Measurements from ENCODE around the gene PEX13.
"Not testable (repeated sequence)": the region's sequence is repeated elsewhere in the genome, so short reads cannot be mapped to it uniquely, and the experiment has no call there.

The PEX13 gene

GRCh38 chr2:61006486-61007105 lies 10.9 kb upstream of the PEX13 start:
- Histone ChIP-seq H3K4me1 (ENCODE audit: control insufficient read depth in 1 of 2, insufficient read depth in 2 of 2, low read length in 2 of 2) (no peaks in the 10 kb centered on the region), H3K27me3 (ENCODE audit: control insufficient read depth in 1 of 2, insufficient read depth in 2 of 2, low read length in 2 of 2) (no peaks in the 10 kb centered on the region), H3K9me3 (ENCODE audit: control insufficient read depth in 1 of 2, low read length in 2 of 2) (no peaks in the 10 kb centered on the region), H3K9ac (ENCODE audit: low read depth in 1 of 2, low read length in 2 of 2) (no peak overlapping the region), H3K27ac (ENCODE audit: low read depth, low read length) (no peak overlapping the region), H3K4me3 (ENCODE audit: low read depth in 1 of 2, low read length in 2 of 2) (no peak overlapping the region), H3K36me3 (ENCODE audit: control insufficient read depth in 1 of 2, insufficient read depth in 2 of 2, low read length in 2 of 2) (no peaks in the 10 kb centered on the region)

GRCh38 chr2:61009355-61009754 lies 8.2 kb upstream of the PEX13 start:
- Histone ChIP-seq H3K9me3 (ENCODE audit: control insufficient read depth in 1 of 2, low read length in 2 of 2) (no peaks in the 10 kb centered on the region), H3K27me3 (ENCODE audit: control insufficient read depth in 1 of 2, insufficient read depth in 2 of 2, low read length in 2 of 2) (no peaks in the 10 kb centered on the region)

GRCh38 chr2:61011678-61012077 lies 5.8 kb upstream of the PEX13 start:
- Histone ChIP-seq H3K9ac (ENCODE audit: low read depth in 1 of 2, low read length in 2 of 2) (no peak overlapping the region), H3K27me3 (ENCODE audit: control insufficient read depth in 1 of 2, insufficient read depth in 2 of 2, low read length in 2 of 2) (no peaks in the 10 kb centered on the region), H3K27ac (ENCODE audit: low read depth, low read length) (no peak overlapping the region)

More at GRCh38 chr2:61009355-61009754, 8.2 kb upstream of the PEX13 start:
- H3K27ac ChIP-seq (ENCODE audit: low read depth, low read length): no peak overlapping the region
- no peak overlapping the region for H3K9ac ChIP-seq (ENCODE audit: low read depth in 1 of 2, low read length in 2 of 2)
- no peaks in the 10 kb centered on the region for H3K4me1 ChIP-seq (ENCODE audit: control insufficient read depth in 1 of 2, insufficient read depth in 2 of 2, low read length in 2 of 2)
- no peaks in the 10 kb centered on the region for H3K36me3 ChIP-seq (ENCODE audit: control insufficient read depth in 1 of 2, insufficient read depth in 2 of 2, low read length in 2 of 2)
- no peak overlapping the region for H3K4me3 ChIP-seq (ENCODE audit: low read depth in 1 of 2, low read length in 2 of 2)

GRCh38 chr2:61012303-61012702 lies 5.2 kb upstream of the PEX13 start:
- not testable (repeated sequence) for H3K4me3 ChIP-seq (ENCODE audit: low read depth in 1 of 2, low read length in 2 of 2); H3K9ac ChIP-seq (ENCODE audit: low read depth in 1 of 2, low read length in 2 of 2); H3K27me3 ChIP-seq (ENCODE audit: control insufficient read depth in 1 of 2, insufficient read depth in 2 of 2, low read length in 2 of 2); H3K27ac ChIP-seq (ENCODE audit: low read depth, low read length); H3K9me3 ChIP-seq (ENCODE audit: control insufficient read depth in 1 of 2, low read length in 2 of 2); H3K36me3 ChIP-seq (ENCODE audit: control insufficient read depth in 1 of 2, insufficient read depth in 2 of 2, low read length in 2 of 2)
- peaks cover 0 to 13% of the 10 kb centered on the region in 2 donors for H3K4me1 ChIP-seq (ENCODE audit: control insufficient read depth in 1 of 2, insufficient read depth in 2 of 2, low read length in 2 of 2)

More at GRCh38 chr2:61011678-61012077, 5.8 kb upstream of the PEX13 start:
- no peaks in the 10 kb centered on the region for H3K36me3 ChIP-seq (ENCODE audit: control insufficient read depth in 1 of 2, insufficient read depth in 2 of 2, low read length in 2 of 2)
- H3K4me1 ChIP-seq (ENCODE audit: control insufficient read depth in 1 of 2, insufficient read depth in 2 of 2, low read length in 2 of 2): peaks cover 0 to 13% of the 10 kb centered on the region in 2 donors
- H3K9me3 ChIP-seq (ENCODE audit: control insufficient read depth in 1 of 2, low read length in 2 of 2): no peaks in the 10 kb centered on the region
- no peak overlapping the region for H3K4me3 ChIP-seq (ENCODE audit: low read depth in 1 of 2, low read length in 2 of 2)

GRCh38 chr2:61013382-61013781 lies 4.1 kb upstream of the PEX13 start:
- no peaks in the 10 kb centered on the region for H3K9me3 ChIP-seq (ENCODE audit: control insufficient read depth in 1 of 2, low read length in 2 of 2)
- no peak overlapping the region for H3K4me3 ChIP-seq (ENCODE audit: low read depth in 1 of 2, low read length in 2 of 2)
- H3K4me1 ChIP-seq (ENCODE audit: control insufficient read depth in 1 of 2, insufficient read depth in 2 of 2, low read length in 2 of 2): peaks cover 0 to 13% of the 10 kb centered on the region in 2 donors
- no peaks in the 10 kb centered on the region for H3K36me3 ChIP-seq (ENCODE audit: control insufficient read depth in 1 of 2, insufficient read depth in 2 of 2, low read length in 2 of 2)
- no peak overlapping the region for H3K27ac ChIP-seq (ENCODE audit: low read depth, low read length)
- no peak overlapping the region for H3K9ac ChIP-seq (ENCODE audit: low read depth in 1 of 2, low read length in 2 of 2)
- H3K27me3 ChIP-seq (ENCODE audit: control insufficient read depth in 1 of 2, insufficient read depth in 2 of 2, low read length in 2 of 2): no peaks in the 10 kb centered on the region

- peaks cover 0 to 18% of the 10 kb centered on the region in 2 donors for H3K4me1 ChIP-seq (ENCODE audit: control insufficient read depth in 1 of 2, insufficient read depth in 2 of 2, low read length in 2 of 2)
Observed at GRCh38 chr2:61014763-61015162, 2.8 kb upstream of the PEX13 start.

GRCh38 chr2:61015976-61016375 lies 1.5 kb upstream of the PEX13 start:
- peak overlapping the region; percentile 92 to 98 for H3K4me3 ChIP-seq (ENCODE audit: low read depth in 1 of 2, low read length in 2 of 2)
- H3K9me3 ChIP-seq (ENCODE audit: control insufficient read depth in 1 of 2, low read length in 2 of 2): no peaks in the 10 kb centered on the region
- peak overlapping the region; percentile 85 to 96 for H3K9ac ChIP-seq (ENCODE audit: low read depth in 1 of 2, low read length in 2 of 2)
- H3K27me3 ChIP-seq (ENCODE audit: control insufficient read depth in 1 of 2, insufficient read depth in 2 of 2, low read length in 2 of 2): no peaks in the 10 kb centered on the region
- H3K27ac ChIP-seq (ENCODE audit: low read depth, low read length): no peak overlapping the region
- peaks cover 0 to under 1% of the 10 kb centered on the region in 2 donors for H3K36me3 ChIP-seq (ENCODE audit: control insufficient read depth in 1 of 2, insufficient read depth in 2 of 2, low read length in 2 of 2)
- H3K4me1 ChIP-seq (ENCODE audit: control insufficient read depth in 1 of 2, insufficient read depth in 2 of 2, low read length in 2 of 2): peaks cover 0 to 18% of the 10 kb centered on the region in 2 donors

More at GRCh38 chr2:61014763-61015162, 2.8 kb upstream of the PEX13 start:
- Histone ChIP-seq H3K27me3 (ENCODE audit: control insufficient read depth in 1 of 2, insufficient read depth in 2 of 2, low read length in 2 of 2) (no peaks in the 10 kb centered on the region), H3K9ac (ENCODE audit: low read depth in 1 of 2, low read length in 2 of 2) (no peak overlapping the region), H3K36me3 (ENCODE audit: control insufficient read depth in 1 of 2, insufficient read depth in 2 of 2, low read length in 2 of 2) (no peaks in the 10 kb centered on the region), H3K9me3 (ENCODE audit: control insufficient read depth in 1 of 2, low read length in 2 of 2) (no peaks in the 10 kb centered on the region), H3K4me3 (ENCODE audit: low read depth in 1 of 2, low read length in 2 of 2) (no peak overlapping the region), H3K27ac (ENCODE audit: low read depth, low read length) (no peak overlapping the region)

GRCh38 chr2:61016392-61017002 lies 1.0 kb upstream of the PEX13 start:
- Histone ChIP-seq H3K27me3 (ENCODE audit: control insufficient read depth in 1 of 2, insufficient read depth in 2 of 2, low read length in 2 of 2) (no peaks in the 10 kb centered on the region), H3K4me3 (ENCODE audit: low read depth in 1 of 2, low read length in 2 of 2) (peak overlapping the region; percentile 92 to 98), H3K36me3 (ENCODE audit: control insufficient read depth in 1 of 2, insufficient read depth in 2 of 2, low read length in 2 of 2) (peaks cover 0 to 6% of the 10 kb centered on the region in 2 donors), H3K9ac (ENCODE audit: low read depth in 1 of 2, low read length in 2 of 2) (peak overlapping the region; percentile 85 to 96), H3K27ac (ENCODE audit: low read depth, low read length) (peak overlapping the region; percentile 93), H3K9me3 (ENCODE audit: control insufficient read depth in 1 of 2, low read length in 2 of 2) (no peaks in the 10 kb centered on the region), H3K4me1 (ENCODE audit: control insufficient read depth in 1 of 2, insufficient read depth in 2 of 2, low read length in 2 of 2) (peaks cover 0 to 18% of the 10 kb centered on the region in 2 donors)

GRCh38 chr2:61017003-61017555 lies 441 bp upstream of the PEX13 start:
- Histone ChIP-seq H3K9ac (ENCODE audit: low read depth in 1 of 2, low read length in 2 of 2) (peak overlapping the region; percentile 85 to 96), H3K27me3 (ENCODE audit: control insufficient read depth in 1 of 2, insufficient read depth in 2 of 2, low read length in 2 of 2) (no peaks in the 10 kb centered on the region), H3K9me3 (ENCODE audit: control insufficient read depth in 1 of 2, low read length in 2 of 2) (no peaks in the 10 kb centered on the region), H3K27ac (ENCODE audit: low read depth, low read length) (peak overlapping the region; percentile 93), H3K4me1 (ENCODE audit: control insufficient read depth in 1 of 2, insufficient read depth in 2 of 2, low read length in 2 of 2) (peaks cover 0 to 18% of the 10 kb centered on the region in 2 donors), H3K4me3 (ENCODE audit: low read depth in 1 of 2, low read length in 2 of 2) (peak overlapping the region; percentile 92 to 98), H3K36me3 (ENCODE audit: control insufficient read depth in 1 of 2, insufficient read depth in 2 of 2, low read length in 2 of 2) (peaks cover 0 to 6% of the 10 kb centered on the region in 2 donors)

- Histone ChIP-seq H3K4me3 (ENCODE audit: low read depth in 1 of 2, low read length in 2 of 2) (peak overlapping the region; percentile 92 to 98), H3K9ac (ENCODE audit: low read depth in 1 of 2, low read length in 2 of 2) (peak overlapping the region; percentile 85 to 96), H3K4me1 (ENCODE audit: control insufficient read depth in 1 of 2, insufficient read depth in 2 of 2, low read length in 2 of 2) (peaks cover 0 to 18% of the 10 kb centered on the region in 2 donors), H3K36me3 (ENCODE audit: control insufficient read depth in 1 of 2, insufficient read depth in 2 of 2, low read length in 2 of 2) (peaks cover 3 to 8% of the 10 kb centered on the region in 2 donors), H3K27me3 (ENCODE audit: control insufficient read depth in 1 of 2, insufficient read depth in 2 of 2, low read length in 2 of 2) (no peaks in the 10 kb centered on the region), H3K9me3 (ENCODE audit: control insufficient read depth in 1 of 2, low read length in 2 of 2) (no peaks in the 10 kb centered on the region), H3K27ac (ENCODE audit: low read depth, low read length) (peak overlapping the region; percentile 93)
Observed at GRCh38 chr2:61018318-61018755, 817 bp downstream of the PEX13 start.

Measured in duodenal mucosa (tissue), 2 donors.